ENCODE results near the gene SPACA4.

The SPACA4 gene

DNA sequence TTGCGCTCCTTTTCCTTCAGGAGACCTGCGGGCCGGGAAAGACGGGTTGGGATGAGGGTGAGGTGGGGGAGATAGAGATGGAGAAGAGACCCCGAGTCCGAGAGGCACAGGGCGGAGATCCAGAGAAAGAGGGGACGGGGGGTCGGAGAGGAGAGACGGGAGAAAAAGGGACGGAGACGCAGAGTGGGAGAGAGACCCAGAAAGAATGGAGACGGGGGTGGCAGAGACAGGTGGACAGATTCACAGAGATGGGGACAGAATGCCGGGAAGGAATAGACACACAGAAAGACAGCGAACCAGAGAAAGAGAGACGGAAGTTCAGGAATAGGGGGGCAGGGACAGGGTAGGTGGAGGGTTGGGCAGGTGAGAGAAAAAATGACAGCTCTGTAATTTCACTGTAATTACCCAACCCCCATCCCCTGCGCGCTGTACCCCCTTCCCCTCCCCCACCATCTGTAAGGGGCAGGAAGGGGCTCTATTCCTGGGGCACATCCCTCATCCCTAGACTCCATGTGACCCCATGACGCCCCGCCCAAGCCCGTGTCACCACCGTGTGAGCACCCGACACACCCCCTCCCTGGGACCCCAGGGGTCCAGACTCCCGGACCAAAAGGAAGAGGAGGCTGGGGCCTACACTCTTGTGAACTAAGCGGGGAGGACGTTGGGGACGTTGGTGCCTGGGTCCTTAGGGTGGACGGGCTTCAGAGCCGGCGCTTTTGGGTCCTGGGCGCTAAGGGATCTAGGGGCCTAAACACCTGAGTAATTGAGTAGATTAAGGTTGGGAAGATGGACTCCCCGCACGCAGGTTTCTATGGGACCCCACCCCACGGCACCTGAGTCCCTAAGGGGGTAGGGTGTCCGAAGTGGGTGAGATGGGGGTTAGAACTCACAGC lies 29.7 kb downstream of the SPACA4 start:
- DNase-seq = no peak

DNA sequence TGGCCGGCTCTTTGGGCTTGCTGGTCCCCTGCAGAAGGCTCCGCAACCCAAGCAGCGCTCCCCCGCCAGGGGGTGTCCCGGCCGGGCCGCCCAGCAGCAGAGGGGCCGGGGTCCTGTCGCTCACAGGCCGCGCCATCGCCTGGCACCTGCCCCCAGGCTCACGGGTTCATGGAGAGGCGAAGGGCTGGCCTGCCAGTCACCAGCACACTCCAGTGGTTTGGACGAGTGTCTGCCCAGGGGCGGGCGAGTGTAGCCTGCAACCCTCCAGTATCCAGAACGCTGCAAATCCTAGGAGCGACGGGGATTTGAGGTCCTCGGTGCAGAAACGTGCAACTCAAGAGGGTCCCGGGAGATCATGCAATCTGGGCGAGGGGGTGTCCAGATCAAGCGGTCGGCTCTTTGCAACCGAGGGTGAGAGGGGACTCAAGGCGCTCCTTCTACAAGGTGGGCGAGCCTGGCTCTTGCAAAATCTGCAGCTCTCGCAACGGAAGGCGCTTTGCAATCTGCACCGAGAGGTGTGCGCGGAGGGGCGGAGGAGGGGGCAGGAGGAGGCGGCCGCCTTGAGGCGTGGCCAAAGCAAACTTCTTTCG lies 30.4 kb downstream of the SPACA4 start, which contains the start of gene DBP:
Gene DBP (minus strand): TSS at position 521 of the 590 bp plus-strand sequence. CDS start 385 bp downstream, at position 136.
- peak in 1 of 2 experiments; percentile 56 for DNase-seq

DNA sequence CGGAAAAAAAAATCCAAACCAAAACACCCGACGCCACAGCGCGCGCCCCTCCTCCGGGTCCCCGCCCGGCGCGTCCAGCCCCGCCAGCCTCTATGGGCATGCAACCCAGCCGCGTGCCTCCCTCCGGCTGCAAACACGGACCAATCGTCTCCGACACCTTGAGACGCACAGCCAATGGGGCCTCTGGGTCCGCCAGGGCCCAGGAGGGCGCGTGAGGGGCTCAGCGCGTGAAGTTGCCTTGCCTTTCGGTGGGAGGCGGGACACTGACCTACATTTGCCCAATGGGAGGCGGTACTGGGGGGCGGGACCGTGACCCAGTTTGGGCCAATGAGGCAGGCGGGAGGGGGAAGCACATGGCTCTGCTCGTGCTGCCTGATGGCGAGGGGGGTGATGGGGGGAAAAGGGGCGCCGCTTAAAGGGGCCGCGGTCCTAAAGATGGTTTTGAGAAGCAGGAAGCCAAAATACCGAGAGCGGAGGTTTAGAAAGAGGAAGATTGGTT lies 31.0 kb downstream of the SPACA4 start:
- DNase-seq = peak; percentile 98 to 99

DNA sequence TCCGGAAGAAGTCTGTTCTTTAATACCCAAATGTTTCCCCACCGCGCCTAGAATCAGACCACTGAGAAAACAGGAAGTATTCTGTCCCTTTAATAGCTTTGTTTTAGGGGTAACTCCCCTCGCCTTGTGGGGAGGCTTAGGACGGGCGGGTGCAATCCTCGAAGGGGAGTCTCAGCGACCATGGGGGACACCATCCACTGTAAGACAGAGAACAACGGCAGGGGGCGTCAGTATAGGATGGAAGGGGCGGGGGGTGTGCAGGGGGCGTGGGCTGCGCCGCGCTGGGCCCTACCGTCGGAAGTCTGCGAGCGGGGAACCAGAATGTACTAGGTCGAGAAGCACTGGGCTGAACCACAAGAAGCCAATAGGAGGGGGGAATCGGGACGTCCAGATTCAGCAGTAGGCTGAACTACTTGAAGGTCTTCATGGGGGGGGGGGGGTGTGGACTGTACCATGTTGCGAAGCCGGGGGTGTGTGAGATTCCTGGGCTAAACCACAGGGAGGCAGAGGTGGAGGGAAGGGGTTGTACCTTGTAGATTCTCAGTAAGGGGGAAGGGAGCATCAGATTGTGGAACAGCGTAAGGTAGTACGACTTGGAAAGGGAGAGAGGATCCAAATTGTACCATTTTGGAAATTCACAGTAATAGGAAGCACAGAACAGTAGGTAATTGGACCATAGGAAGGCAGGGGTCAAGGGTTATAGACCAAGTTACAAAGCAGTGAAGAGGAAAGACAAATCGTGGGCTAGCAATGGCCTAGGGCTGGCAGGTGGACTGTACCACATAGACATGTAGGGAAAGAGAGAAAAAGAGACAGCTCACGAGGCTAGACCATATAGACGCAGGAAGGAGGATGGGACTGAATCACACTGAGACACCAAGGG lies 31.6 kb downstream of the SPACA4 start:
- DNase-seq = peak; percentile 76 to 77

DNA sequence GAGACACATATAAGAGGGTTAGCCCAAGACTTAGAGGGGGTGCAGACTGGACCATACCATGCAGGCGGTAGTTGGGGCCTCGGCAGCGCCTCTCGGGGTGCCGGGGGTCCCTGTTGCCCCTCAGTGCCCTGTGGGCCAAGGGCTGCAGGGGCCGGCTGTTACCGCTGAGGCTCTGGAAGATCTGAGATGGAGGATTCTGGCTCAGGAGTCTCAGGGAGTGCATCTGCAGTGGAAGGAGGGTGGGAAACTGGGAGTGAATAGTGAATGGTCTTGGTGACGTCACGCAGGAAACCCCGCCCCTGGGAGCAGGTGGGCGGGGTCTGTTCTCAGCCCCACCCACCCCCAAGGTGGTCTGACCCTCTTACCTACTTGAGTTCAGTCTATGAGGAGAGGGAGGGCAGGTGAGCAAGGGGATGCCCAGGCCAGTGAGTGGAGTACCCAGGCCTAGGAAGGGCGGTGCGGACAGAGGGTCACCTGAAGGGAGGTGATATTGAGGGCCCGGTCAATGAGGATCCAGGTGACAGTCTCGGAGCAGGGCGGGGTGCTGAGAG lies 32.4 kb downstream of the SPACA4 start:
- DNase-seq = no peak

DNA sequence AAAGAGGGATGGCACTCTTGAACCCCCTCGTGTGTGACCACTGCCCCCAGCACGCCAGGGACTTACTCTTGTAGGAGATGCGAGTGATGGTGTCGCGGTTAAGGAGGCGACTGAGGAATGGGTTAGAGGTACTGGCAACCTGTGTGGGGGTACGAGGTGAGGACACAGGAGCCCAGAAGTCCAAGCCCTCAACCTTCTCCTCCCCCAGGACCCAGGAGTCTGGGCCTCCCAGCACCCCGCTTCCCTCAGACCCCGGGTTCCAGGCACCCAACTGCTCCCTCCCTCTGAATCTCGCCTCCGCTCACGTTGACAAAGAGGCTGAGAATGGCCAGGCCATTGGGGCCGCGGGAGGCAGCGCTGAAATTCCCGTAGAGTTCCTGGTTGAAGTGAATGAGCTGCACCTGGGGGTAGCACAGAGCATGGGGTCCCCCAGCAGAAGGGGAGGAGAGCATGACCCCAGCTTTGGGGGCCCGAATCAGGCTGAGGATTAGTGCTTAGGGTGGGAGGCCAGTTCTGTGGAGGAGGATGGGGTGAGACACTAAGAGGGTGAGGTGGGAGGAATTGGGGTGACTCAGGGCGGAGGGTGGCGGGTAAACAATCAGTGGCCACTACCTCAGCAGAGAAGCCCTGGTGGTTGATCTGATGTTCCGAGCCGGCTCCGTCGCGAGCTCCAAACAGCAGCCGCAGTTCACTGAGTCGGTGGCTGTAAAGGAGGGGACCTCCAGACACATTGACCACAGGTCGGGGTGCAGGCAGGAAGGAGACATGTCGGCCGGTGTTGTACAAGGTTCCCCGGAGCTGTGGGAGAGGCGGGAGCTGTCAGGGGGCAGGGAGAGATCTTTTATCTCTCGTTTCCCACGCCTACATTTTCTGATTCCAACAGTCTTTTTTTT lies 33.2 kb downstream of the SPACA4 start:
- no peak for DNase-seq

DNA sequence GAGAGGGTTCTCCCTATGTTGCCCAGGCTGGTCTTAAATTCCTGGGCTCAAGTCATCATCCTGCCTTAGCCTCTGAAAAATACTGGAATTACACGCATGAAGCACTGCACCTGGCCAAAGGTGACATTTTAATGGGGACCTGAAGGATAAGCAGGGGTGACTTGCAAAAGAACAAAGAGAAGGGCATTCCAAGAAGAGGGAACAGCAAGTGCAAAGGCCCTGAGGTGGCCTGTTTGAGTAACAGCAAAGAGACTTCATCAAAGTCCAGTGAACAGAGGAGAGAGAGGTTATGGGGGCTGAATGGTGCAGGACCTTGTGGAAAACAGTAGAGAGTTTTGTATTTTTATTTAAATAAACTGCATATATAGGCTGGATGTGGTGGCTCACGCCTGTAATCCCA lies 35.3 kb downstream of the SPACA4 start:
- DNase-seq = no peak

DNA sequence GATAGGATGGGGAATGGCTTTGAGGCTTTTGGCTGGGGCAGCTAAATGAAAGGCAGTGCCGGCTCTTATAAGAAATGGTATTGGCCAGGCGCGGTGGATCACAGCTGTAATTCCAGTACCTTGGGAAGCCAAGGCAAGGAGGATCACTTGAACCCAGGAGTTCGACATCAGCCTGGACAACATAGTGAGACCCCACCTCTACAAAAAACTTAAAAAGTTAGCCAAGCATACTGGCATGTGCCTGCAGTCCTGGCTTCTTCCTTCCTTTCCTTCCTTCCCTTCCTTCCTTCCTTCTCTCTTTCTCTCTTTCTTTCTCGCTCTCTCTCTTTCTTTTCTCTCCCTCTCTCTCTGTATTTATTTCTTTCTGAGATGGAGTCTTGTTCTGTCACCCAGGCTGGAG lies 36.3 kb downstream of the SPACA4 start:
- DNase-seq = no peak

DNA sequence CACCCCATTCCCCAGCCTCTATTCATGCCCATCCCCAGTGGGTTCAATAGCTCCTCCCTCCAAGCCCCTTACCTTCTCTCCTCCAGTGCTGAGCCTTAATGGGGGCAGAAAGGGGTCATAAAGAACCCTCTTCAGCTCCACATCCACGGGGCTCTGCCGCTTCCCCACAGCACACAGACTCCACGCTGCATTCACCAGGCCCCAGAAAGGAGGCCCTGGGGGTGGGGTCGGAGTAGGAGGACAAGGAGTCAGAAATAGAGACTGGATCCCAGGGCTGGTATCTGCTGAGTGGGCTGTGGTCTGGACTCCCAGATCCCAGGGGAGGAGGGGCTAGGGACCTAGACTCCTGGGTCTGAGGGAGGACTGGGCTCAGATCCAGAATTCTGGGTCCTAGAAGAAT lies 37.8 kb downstream of the SPACA4 start:
- no peak for DNase-seq

DNA sequence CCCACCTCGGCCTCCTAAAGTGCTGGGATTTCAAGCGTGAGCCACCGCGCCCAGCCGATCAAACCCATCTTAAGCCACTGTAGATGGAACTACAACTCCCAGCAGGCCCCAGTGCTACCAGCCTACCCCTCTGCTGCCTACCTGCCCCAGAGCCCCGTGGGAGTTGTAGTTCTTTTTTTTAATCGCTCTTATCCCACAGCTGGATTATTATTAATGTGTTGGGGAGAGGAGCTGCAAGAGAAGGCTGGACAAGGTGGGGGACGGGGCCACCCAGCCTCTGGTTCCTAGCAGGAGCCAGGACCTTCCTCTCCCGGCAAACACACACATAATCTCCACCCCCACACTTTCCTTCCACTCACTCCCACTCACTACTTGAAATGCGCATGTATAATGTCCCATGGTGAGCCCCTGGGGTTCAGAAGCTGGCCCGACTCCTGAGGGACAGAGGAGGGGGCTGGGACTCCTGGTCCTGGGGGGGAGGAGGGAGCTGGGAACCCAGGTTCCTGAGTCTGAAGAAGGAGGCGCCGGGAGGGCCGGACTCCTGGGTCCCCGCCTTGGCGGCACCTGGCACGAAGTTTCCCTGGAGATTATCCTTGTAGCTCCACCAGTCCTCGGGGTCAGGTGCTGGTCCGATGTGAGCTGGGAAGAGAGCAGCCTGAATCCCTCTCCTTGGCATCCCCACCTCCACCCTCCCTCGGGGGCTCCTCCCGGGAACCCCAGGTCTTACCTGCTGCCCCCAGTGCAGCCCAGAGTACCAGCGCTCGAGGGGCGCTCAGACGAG lies 38.5 kb downstream of the SPACA4 start:
- peak; percentile 75 to 78 for DNase-seq

DNA sequence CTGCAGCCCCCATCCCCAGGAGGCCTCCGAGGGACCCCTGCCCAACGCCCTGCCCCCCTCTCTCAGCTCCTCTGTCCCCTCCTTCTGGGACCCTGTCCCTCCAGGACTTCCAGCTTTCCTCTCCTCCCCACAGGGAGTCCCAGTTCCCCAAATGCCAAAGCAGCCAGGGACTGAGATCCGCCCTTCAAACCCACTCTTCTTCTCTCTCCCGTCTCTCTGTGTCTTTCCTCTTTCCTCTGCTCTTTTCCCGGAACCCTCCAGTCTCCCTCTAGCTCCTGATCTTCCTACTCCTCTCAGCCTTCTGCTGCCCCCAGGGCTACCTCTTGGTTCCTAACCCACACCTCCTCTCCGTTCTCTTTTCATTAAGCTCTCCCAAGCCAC lies 39.1 kb downstream of the SPACA4 start:
- no peak for DNase-seq

DNA sequence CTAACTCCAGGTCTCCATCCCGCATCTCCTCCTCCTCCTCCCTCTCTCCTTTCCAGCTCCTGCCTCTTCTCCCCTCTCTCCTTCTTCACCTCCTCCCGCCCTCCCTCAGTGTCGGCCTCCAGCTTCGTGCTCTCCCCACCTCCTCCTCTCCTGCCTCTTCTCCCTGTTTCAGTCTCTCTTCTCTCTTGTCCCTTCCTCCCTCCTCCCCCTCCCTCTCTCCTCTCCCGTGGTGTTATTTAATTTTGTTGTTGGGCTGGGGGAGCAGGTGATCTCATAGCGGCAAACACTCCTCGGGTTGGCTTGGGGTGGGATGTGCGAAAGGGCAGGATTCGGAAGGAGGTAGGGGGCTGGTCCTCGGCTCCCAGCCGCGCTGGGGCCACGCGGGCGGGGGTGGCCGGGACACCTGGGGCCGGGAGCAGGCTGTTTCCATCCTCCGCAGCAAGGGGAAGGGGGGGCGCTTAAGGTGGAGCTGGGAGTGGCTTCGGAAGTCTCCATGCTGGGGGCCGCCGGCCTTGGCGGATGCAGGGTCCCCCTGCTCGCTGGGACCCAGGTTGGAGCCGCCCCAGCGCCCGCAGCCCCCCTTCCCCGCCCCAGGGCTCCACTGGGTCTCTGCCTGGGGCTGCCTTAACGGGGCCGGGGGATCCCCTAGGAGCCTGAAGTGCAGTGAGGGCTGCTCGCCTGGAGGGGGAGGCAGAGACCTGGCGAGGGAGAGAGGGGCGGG lies 39.6 kb downstream of the SPACA4 start, which contains the start of gene CA11:
Gene CA11 (minus strand): TSS at position 187 of the 721 bp plus-strand sequence. CDS start 555 bp downstream, outside the sequence.
- peak; percentile 81 to 88 for DNase-seq

DNA sequence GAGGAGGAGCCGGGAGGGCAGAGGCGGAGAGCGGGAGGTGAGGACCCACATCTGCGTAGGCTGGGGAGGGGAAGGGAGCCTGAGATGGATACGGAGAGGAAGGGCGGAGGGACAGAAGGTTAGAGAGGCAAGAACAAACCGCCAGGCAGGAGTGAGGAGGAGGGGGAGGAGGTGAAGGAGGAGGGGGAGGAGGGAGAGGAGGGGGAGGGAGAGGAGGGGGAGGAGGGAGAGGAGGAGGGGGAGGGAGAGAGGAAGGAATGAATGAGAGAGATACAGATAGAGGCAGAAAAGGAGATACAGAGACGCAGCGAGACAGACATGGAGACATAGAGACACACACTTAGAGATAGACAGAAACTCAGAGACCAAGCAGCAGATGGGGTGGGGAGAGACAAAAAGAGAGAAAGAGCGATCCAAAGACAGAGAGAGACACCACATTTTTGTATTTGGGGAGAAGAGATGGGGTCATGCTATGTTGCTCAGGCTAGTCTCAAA lies 40.2 kb downstream of the SPACA4 start:
- peak in 1 of 2 experiments; percentile 89 for DNase-seq

DNA sequence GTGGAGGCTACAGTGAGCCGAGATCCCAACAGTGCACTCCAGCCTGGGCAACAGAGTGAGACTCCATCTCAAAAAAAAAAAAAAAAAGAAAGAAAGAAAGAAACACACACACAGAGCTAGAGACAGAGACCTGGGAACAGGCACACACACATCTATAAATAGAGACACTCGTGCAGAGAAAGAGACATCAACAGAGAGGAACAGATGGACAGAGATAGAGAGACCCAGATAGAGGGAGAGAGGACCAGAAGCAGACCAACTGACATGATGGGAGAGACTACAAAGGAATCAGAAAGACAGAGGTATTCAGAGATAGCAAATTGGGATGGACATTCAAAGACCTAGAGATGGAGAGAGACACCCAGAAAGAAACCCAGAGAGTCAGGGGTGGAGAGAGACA lies 41.6 kb downstream of the SPACA4 start:
- DNase-seq = no peak

DNA sequence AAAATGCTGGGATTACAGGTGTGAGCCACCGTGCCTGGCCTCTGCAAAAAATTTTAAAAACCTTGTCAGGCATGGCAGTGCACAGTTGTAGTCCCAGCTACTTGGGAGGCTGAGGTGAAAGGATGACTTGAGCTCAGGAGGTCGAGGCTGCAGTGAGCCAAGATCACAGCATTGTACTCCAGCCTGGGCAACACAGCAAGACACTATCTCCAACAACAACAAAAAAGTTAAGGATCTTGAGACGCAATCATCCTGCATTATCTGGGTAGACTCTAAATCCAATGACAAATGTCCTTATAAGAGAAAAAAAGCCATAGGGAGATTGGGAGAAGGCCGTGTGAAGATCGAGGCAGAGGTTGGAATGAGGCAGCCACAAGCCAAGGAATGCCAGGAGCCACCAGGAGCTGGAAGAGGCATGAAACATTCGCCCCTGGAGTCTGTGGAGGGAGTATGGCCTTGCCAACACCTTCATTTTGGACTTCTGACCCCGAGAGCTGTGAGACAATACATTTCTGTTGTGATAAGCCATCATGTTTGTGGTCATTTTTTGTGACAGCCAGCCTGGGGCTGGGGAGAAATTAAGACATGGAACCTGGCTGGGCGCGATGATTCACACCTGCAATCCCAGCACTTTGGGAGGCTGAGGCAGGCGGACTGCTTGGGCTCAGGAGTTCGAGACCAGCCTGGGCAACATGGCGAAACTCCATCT lies 44.6 kb downstream of the SPACA4 start:
- no peak for DNase-seq

DNA sequence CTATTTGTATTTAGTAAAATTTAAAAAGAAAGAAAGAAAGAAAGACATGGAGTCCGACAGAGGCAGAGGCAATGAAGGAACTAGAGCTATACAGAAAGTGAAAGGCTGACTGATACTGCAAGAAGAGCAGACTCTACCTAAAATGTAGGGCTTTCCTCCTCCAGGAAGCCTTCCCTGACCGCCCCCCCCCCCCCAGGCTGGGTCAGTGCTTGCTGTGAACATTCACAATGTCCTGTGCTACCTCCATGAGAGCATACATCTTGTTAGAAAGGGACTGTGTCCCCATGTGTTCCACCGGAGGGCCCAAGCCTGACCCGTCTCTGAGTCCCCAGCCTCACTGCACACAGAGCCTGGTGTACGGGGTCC lies 45.1 kb downstream of the SPACA4 start:
- no peak for DNase-seq

DNA sequence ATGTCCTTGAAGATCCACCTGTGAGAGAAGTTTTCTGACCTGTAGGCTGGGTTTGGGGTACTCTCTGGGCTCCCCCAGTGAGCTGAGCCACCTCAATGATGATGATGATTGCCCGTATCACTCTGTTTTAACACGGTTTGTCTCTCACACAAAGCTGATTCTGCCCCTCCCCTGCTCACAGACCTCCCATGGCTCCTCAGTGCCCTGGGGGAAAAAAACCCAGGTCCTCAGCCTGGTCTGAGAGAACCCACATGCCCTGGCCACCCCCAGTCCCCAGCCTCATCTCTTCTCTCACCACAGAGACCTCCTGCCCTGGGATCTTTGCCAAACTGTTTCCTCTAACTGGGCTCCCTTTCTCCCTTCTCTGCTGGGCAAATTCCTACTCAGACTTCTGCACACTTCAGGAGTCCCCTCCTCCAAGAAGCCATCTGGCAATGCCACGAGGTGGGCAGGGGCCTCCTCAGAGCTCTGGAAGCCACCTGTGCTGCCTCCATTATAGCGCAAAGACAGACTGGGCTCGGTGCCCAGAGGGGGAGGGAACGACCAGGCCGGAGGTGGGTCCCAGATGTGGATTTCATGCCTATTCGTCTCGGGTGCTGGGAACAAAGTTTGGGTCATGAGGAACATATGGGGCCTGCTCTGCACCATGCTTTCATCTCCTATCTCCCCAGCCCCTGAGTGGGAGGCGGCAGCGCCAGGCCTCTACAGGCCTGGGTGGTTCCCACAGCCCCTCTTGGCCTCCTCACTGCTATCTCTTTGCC lies 47.9 kb downstream of the SPACA4 start:
- no peak for DNase-seq

DNA sequence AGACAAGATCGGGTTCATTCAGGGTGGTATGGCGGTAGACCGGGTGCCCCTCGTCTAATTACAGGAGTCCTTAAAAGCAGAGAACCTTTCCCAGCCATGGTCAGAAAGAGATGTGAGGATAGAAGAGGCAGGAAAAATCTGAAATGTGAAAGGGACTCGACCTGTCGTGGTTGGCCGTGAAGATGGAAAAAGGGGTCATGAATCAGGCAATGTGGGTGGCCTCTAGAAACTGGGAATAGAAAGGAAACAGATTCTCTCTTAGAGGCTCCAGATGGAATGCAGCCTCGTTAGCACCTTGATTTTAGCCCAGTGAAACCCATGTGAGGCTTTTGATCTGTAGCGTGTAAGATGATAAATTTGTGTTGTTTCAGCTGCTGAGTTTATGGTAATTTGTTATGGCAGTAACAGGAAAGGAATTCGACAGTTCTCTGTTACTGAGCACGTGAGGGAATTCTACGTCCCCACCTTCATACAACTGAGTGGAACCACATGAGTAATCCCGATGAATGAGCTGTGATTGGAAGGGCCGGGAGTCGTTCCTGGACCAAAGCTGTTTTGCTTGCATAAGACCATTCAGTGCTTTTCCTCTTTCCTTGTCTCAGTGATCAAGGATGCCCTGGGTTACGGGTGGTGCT lies 50.4 kb downstream of the SPACA4 start:
- peak in 1 of 2 experiments; percentile 19 for DNase-seq
